Endothelial cell of umbilical vein (primary cell): ENCODE data around the gene OXSR1.

Experiments
- CTCF ChIP-seq, 2 donors: IDR thresholded peaks; 1 replicate in 1 of 2; 2 replicates in 1 of 2; pipeline ENCODE4 v1.5.1; 2011; ENCODE audit warnings: low read length in 2 of 2, mild to moderate bottlenecking in 2 of 2, moderate library complexity in 2 of 2, control low read depth in 1 of 2, inconsistent platforms in 1 of 2, low read depth in 1 of 2; ENCODE audit not compliant: insufficient read depth in 1 of 2; ENCODE audit errors: extremely low read depth in 1 of 2
- EZH2 ChIP-seq: IDR thresholded peaks from 2 replicates; pipeline ENCODE4 v1.6.1; 2012; ENCODE audit warnings: borderline replicate concordance, low read depth, mild to moderate bottlenecking, moderate library complexity, low read length, inconsistent platforms; ENCODE audit not compliant: severe bottlenecking
- GATA2 ChIP-seq: IDR thresholded peaks from 2 replicates; pipeline ENCODE4 v1.7.0; 2011; ENCODE audit warnings: low read depth, mild to moderate bottlenecking, moderate library complexity, mixed read lengths, low read length; ENCODE audit not compliant: insufficient read length, insufficient read depth
- MYC ChIP-seq: IDR thresholded peaks from one replicate; pipeline ENCODE4 v1.6.1; 2011; ENCODE audit warnings: mild to moderate bottlenecking, low read depth, low read length
- POLR2A ChIP-seq: IDR thresholded peaks from 2 replicates; pipeline ENCODE4 v1.6.1; 2012; ENCODE audit warnings: low read depth, mild to moderate bottlenecking, control low read depth, low read length
- POLR2AphosphoS5 ChIP-seq: IDR thresholded peaks from 2 replicates; pipeline ENCODE4 v1.6.1; 2012; ENCODE audit warnings: low read depth, mild to moderate bottlenecking, control low read depth, low read length, moderate library complexity; ENCODE audit not compliant: insufficient read depth
- TF ChIP-seq, protein P1 (sequence below): IDR thresholded peaks from 2 replicates; pipeline ENCODE4 v1.6.1; 2011; ENCODE audit not compliant: insufficient read depth, insufficient read length

GRCh38 chr3:38169027-38169317 lies 3.6 kb downstream of the OXSR1 start:
- no peak for TF ChIP-seq CTCF (IDR thresholded peaks at IDR 0.05; ENCODE audit: extremely low read depth in 1 of 2, insufficient read depth in 1 of 2, low read depth in 1 of 2, low read length in 2 of 2)
- TF ChIP-seq POLR2A = no peak
- TF ChIP-seq, protein P1, sequence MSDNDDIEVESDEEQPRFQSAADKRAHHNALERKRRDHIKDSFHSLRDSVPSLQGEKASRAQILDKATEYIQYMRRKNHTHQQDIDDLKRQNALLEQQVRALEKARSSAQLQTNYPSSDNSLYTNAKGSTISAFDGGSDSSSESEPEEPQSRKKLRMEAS = no peak
- no peak for TF ChIP-seq EZH2
- TF ChIP-seq POLR2AphosphoS5 = no peak
- TF ChIP-seq GATA2 = no peak
- TF ChIP-seq MYC = no peak
